ENCODE measurements around the gene MRPL14. TPM values are rescaled to one million over a fixed set of nuclear protein-coding genes. Genes with fewer than 3 reads are reported as not detected.

Gene MRPL14
- total and polyA plus RNA-seq, 2 of the 8 experiments (the other 6 are each of a cell fraction or from before 2014, with no cell fraction given): 82.0 to 97.1 TPM

- Histone ChIP-seq H3K4me3 (ENCODE audit: extremely low read depth in 1 of 4, insufficient read depth in 2 of 4, low read depth in 3 of 4, low read length in 4 of 4) (no peak overlapping the region), H2AFZ (ENCODE audit: low read length) (no peak overlapping the region), H4K91ac (replicated peaks; ENCODE audit: insufficient read length, low read length) (no peak overlapping the region), H3K9me3 (ENCODE audit: insufficient read depth in 2 of 2, low read depth in 1 of 2, low read length in 1 of 2) (no peaks in the 10 kb centered on the region), H3K4me2 (ENCODE audit: insufficient read depth in 1 of 2, low read depth in 2 of 2, low read length in 2 of 2) (no peak overlapping the region), H3K23me2 (ENCODE audit: low read depth, low read length) (no peaks in the 10 kb centered on the region), H3K56ac (replicated peaks; ENCODE audit: insufficient read length, low read depth, low read length) (no peak overlapping the region), H2BK12ac (ENCODE audit: low read depth, low read length) (no peak overlapping the region), H3K27me3 (replicated peaks in 1 of 4; ENCODE audit: control insufficient read depth in 3 of 4, extremely low read depth in 1 of 4, insufficient read depth in 3 of 4, low read length in 3 of 4) (no peaks in the 10 kb centered on the region), H3K36me3 (ENCODE audit: control insufficient read depth in 2 of 4, insufficient read depth in 4 of 4, low read length in 3 of 4) (peaks cover 9 to 46% (median 16%) of the 10 kb centered on the region in 4 experiments; a peak in 7 of 8 replicates), H3K14ac (ENCODE audit: insufficient read length) (no peak overlapping the region), H3K79me2 (ENCODE audit: control insufficient read depth in 1 of 2, insufficient read depth in 2 of 2, low read length in 2 of 2) (peaks cover 0 to 6% of the 10 kb centered on the region in 2 experiments; a peak in 1 of 4 replicates), H3K4me1 (replicated peaks in 1 of 4; ENCODE audit: control insufficient read depth in 3 of 4, insufficient read depth in 4 of 4, low read length in 3 of 4) (peaks cover 0 to 9% (median 0%) of the 10 kb centered on the region in 4 experiments; a peak in 2 of 7 replicates), H3K27ac (ENCODE audit: low read depth, low read length) (no peak overlapping the region), H3K79me1 (ENCODE audit: low read depth, low read length) (peaks cover 9% of the 10 kb centered on the region), H4K5ac (ENCODE audit: insufficient read length, low read depth, low read length) (no peak overlapping the region), H2BK5ac (ENCODE audit: low read depth, low read length) (no peak overlapping the region), H3K18ac (ENCODE audit: extremely low read depth, low read length) (no peak overlapping the region), H4K8ac (ENCODE audit: extremely low read depth, insufficient read depth, low read length) (no peak overlapping the region), H3K23ac (ENCODE audit: insufficient read length) (no peak overlapping the region), H3K9ac (replicated peaks in 1 of 4; ENCODE audit: extremely low read depth in 1 of 4, low read depth in 3 of 4, low read length in 3 of 4) (no peak overlapping the region), H4K20me1 (replicated peaks in 1 of 2; ENCODE audit: control insufficient read depth in 1 of 2, insufficient read depth in 2 of 2, low read length in 2 of 2) (peaks cover 9 to 28% of the 10 kb centered on the region in 2 experiments), H2BK15ac (ENCODE audit: low read length) (no peak overlapping the region), H2AK5ac (ENCODE audit: low read depth, low read length) (no peak overlapping the region), H3K4ac (replicated peaks; ENCODE audit: insufficient read length, low read depth, low read length) (no peak overlapping the region), H2BK20ac (ENCODE audit: low read length) (no peak overlapping the region), H2BK120ac (replicated peaks; ENCODE audit: low read depth, low read length) (no peak overlapping the region)
- DNase-seq (ENCODE audit: low read depth in 1 of 2, low spot score in 2 of 2) (no peak), FAIRE-seq (no peak)
- ChIA-PET CTCF (ENCODE audit: partially characterized antibody) (interaction anchor here (1.8 to 22.5 kb wide), 3 partner anchors 5 to 47 kb away, joined by 4 to 255 read pairs (median 255); no protein-coding TSS in a partner anchor), POLR2A (ENCODE audit: partially characterized antibody) (interaction anchor here (0.8 to 2.2 kb wide), 4 partner anchors 10 to 143 kb away, joined by 3 to 5 read pairs (median 4); no protein-coding TSS in a partner anchor)
- 100% methylated on average over 3 of the region's 3 CpGs; no CpG with 5 or more reads in 1 of the 2 experiments for WGBS, 2 experiments (ENCODE audit: extremely low coverage in 1 of 2, insufficient coverage in 1 of 2, insufficient read length in 1 of 2, insufficient replicate concordance in 2 of 2, low coverage in 1 of 2, low lambda C conversion rate in 2 of 2, missing lambda C conversion rate in 1 of 2)
- TF ChIP-seq SUZ12 (IDR thresholded peaks at IDR 0.05; ENCODE audit: low read length) (no peak), CTBP2 (IDR thresholded peaks at IDR 0.05; ENCODE audit: borderline replicate concordance, insufficient read depth, insufficient read length, low read length) (no peak), BACH1 (IDR thresholded peaks at IDR 0.05; ENCODE audit: low read length) (no peak), SAP30 (IDR thresholded peaks at IDR 0.05; ENCODE audit: insufficient read depth, insufficient replicate concordance, low read length) (no peak), EZH2 (IDR thresholded peaks at IDR 0.05; ENCODE audit: low read depth, low read length, severe bottlenecking) (no peak), CHD1 (IDR thresholded peaks at IDR 0.05; ENCODE audit: low read depth, low read length) (no peak)
These were observed 22.7 kb downstream of the MRPL14 start for GRCh38 chr6:44104481-44105021.
